ENCODE data around the gene PLCL2. TPM values are rescaled to one million over a fixed set of nuclear protein-coding genes. Genes with fewer than 3 reads are reported as not detected.

PLCL2 gene
- polyA plus RNA-seq, 4 donors = 14.7 to 18.3 (median 16.1) TPM

DNA sequence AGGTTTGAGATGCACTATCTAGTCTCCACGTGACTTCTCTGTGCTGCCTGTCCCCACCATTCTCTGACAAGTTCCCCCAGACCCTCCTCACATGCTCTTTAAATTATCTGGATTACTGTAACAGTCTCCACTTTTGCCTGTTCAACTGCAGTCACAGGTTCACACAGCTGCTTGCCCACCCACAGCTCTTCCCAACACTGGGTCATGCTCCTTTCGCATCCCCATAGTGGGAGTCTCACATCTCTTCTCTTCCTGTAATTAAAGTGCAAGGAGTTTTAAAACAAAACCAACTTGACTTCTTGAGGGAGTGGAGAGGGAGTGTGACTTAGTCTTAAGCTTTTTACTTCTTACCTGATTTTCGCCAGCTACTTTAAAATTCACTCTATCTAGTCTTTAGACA is 178.8 kb downstream of the PLCL2 start:
- peak in 2 of 4 donors; percentile 14 to 23 for DNase-seq (ENCODE audit: low read depth in 4 of 4, low spot score in 3 of 4)

DNA sequence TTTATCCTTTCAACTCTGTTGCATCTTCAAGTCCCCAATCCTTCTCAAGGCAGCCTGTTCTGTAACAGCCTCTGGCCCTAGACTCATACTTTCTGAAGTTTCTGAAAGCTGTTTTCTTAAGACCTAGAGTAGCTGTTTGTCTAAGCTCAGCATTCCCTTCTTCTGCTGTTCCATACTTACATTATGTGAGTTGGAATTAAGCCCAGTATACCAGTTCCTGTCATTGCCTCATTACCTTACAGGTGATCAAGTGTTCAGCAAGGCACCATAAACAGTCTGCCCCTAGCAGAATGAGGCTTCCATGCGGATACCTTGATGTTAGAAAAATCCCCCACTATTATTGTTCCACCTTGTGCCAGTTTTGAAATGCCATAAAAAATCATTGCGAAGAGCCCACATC is 180.6 kb downstream of the PLCL2 start:
- DNase-seq (ENCODE audit: low read depth in 4 of 4, low spot score in 3 of 4) = no peak

DNA sequence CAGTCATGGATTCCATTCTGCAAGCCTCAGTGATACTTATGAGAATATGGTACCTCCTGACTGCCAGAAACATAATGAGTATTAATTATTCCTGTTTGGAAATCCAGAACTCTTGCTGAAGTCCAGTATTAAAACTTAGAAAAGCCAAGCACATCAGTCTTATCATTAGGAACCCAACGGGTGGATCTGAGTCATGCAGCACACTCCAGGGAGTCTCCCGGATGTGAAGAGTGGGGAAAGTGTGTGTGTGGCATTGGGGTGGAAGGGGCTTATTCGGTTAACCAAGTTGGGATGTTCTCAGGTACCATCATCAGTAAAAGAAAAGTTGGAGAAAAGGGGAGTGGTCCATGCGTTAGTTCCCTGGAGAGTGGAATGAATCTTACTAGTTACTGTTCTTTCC is 181.1 kb downstream of the PLCL2 start:
- no peak for DNase-seq (ENCODE audit: low read depth in 4 of 4, low spot score in 3 of 4)

DNA sequence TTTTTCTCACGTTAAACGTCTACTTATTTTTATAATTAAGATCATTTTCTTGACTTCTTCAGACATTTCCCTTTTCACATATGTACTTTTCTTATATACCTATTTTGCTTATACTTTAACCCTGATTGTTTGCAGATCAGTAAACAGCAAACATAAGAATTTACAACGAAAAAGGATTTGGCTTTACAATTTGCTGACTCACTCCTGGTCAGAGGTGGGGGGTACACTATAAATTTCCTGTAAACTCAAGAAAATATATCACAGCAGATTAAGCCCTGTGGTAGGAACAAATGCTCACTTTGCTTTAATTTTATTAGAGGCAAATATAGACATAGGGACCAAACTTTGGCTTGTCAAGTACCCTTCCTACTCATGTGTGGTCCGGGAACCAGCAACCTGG is 185.0 kb downstream of the PLCL2 start:
- DNase-seq (ENCODE audit: low read depth in 4 of 4, low spot score in 3 of 4) = no peak

DNA sequence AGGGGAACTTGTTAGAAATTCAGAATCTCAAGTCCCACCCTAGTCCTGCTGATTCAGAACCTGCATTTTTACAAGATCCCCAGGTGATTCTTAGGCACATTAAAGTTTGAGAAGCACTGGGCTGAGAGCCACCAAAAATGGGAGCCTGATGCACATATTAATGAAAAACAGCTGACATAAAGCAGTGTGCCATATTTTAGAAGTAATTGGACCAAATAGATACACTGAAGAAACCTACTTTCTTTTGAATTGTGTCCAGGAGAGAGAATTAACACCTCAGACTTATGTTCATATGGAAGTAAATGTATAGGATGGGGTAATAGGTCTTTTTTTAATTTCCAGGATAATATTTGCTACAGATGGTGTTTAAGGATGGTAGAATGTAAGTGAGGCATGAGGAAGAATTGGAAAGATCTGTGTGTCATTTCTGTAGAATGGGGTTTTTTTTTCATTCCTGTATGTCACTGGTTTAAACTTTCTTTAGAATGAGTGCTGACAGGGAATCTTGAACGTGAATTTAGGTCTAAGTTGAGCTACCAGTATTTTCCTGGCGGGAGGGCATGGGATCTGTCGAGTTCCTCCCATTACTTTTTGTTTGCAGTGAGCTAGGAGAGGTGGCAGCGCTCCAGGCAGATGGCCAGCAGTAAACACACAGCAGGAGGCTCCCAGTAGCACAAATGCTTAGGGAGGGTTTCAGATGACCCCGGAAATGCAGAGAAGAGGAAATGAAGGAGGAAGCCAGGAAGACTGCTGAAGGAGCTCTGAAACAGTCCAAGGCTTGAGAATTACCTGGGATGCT is 185.6 kb downstream of the PLCL2 start:
- no peak for DNase-seq (ENCODE audit: low read depth in 4 of 4, low spot score in 3 of 4)

DNA sequence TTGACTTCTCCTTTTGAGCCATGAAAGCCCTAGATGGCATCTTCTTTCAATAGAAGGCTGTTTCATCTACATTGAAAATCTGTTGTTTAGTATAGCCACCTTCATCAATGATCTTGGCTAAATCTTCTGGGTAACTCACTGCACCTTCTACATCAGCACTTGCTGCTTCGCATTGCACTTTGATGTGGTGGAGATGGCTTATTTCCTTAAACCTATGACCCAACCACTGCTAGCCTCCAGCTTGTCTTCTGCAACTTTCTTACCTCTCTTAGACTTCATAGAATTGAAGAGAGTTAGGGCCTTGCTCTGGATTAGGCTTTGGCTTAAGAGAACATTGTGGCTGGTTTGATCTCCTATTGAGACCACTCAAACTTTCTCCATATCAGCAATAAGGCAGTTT is 189.8 kb downstream of the PLCL2 start:
- no peak for DNase-seq (ENCODE audit: low read depth in 4 of 4, low spot score in 3 of 4)

DNA sequence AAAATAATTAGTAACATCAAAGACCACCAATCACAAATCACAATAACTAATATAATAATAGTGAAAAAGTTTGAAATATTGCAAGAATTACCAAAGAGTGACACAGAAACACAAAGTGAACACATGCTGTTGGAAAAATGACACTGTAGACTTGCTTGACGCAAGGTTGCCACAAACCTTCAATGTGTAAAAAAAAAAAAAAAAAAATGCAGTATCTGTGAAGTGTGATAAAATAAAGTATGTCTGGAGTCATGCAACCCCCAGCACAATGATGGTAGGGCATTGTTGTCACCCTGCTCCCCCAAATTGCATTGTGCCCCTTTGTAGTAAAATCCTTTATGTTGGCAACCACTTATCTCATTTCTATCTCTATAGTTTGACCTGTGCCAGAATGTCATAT is 190.6 kb downstream of the PLCL2 start:
- no peak for DNase-seq (ENCODE audit: low read depth in 4 of 4, low spot score in 3 of 4)

DNA sequence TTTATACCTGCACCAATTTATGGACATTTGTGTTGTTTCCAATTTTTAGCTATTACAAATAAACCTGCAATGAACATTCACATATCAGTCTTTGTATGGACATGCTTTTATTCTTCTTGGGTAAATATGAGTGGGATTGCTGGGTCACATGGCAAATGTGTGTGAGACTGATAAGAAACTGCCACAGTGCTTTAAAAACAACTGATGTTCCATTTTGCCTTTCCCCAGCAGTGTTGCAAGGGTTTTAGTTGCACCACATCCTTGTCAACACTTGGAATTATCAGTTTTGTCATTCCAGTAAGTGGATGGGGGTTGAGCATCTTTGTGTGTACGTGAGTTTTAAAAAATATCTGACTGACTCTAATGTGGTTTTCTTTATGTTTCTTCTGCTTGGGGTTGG is 191.2 kb downstream of the PLCL2 start:
- no peak for DNase-seq (ENCODE audit: low read depth in 4 of 4, low spot score in 3 of 4)

DNA sequence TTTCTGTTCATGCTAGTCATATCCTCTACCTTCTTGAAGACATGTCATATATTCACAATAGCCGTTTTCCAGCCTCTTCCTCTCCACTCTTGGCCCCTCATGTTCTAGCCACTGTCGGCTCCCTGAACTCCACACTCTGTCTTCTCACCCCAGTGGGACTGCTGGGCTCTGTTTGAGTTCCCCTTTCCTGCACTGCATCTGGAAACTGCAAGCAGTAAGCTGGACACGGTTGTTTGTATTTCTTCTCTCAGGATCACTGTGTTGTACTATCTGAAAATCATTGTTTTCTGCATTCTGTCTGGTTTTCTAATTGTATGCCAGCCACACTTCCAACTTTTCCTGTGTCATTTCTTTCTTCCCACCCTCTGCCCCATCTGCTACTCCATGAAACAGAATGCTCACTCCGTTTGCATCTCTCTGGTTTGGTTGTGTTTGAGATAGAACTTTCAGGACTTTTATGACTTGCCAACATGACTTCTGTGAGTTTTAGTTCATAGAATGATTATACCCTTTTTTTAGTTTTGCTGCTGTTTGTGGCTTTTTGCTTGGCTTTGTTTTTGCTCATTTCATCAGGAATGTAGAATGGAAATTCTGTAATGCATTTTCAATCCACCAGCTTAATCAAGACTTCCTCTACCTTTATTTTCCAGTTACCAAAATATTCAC is 192.3 kb downstream of the PLCL2 start:
- DNase-seq (ENCODE audit: low read depth in 4 of 4, low spot score in 3 of 4) = no peak

DNA sequence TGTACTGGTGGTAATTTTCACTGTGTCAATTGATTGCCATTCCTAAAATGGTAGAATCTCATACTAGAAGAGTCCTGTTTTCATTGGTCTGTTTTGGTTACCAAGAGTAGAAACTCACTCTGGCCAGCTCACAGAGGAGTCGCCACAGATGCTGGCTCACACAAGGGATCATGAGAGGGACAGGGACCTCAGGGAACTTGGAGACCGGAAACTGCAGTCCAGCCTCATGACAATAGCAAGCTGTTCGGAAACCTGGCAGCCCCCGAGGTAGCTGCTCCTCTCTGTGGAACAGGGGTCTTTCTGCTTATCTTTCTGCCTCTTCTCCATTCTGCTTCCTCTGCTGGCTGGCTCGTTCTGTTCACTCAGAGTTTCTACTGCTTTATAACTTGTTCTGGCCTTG is 192.9 kb downstream of the PLCL2 start:
- DNase-seq (ENCODE audit: low read depth in 4 of 4, low spot score in 3 of 4) = peak in 1 of 4 donors; percentile 18

DNA sequence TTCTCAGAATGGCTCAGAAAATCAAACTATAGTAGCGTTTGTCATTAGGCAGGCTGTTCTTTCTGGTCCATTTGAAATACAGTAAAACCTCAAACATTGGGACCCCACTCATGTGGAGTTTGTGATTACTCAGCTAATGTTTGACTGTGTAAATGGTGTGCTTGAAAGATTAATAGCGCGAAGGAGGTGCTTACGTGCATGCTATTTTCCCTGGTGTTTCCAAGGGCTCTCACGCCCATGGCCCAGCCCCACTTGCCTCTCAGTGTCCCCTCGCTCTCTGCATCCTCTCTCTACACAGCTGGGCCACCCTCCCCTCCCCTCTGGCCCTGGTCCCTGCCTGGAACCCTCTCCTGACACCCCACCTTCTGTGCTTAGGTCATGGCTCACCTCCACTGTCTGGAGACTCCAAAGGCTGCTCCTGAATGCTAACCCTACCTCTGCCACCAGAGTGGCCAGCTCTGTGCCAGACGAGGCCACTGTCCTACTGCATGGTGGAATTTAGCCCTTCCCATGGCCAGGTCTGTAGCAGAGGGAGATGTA is 194.2 kb downstream of the PLCL2 start:
- DNase-seq (ENCODE audit: low read depth in 4 of 4, low spot score in 3 of 4) = no peak

DNA sequence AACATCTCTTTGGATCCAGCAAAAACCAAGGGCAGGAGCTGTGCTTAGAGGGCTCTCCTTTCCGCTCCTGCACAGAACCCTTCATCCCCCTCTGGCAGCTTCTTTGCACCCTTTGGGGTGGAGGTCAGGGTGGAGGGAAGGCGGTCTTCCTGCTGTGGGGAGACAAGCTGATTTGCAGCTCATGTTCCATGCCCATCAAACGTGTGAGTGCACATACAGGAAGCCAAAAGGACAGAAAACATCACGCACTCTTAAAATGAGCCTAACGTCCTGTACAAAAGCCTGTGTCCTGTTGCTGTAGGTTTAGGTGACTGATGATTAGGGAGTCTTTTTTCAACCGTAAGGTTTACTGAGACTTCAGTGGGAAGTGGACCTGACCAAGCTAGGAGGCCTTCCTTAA is 195.2 kb downstream of the PLCL2 start:
- DNase-seq (ENCODE audit: low read depth in 4 of 4, low spot score in 3 of 4) = no peak

DNA sequence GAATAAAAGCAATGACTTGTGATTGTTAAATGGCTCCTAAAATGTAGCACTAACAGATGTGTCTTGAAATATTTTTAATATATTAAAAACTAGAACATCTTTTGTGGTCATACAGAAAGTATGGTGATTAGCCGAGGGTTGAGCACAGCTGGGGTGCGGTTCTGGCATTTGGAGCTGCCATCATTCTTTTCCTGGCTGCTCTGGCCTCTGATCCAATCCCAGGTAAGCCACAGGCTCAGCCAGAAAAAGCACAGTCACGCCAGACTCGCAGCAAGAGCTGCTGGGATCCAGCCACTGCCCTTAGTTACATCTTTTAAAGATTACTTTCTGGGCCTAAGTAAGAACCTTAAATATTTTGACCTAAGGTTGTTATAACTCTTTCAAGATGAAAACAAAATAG is 196.8 kb downstream of the PLCL2 start:
- no peak for DNase-seq (ENCODE audit: low read depth in 4 of 4, low spot score in 3 of 4)

DNA sequence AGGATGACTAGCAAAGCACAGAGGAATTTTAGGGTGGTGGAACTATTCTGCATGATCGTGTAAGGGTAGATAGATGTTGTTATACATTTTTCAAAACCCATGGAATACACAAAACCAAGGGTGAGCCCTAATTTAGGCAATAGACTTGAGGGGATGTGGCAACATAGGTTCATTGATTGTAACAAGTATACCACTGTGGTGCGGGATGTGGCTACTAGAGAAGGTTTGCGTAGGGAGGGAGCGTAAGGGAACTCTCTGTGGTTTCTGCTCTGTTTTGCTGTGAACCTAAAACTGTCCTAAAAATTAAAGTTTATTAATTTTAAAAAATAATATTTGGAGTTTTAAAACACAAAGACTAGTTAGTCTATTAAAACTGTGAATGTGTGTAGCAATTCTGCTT is 202.8 kb downstream of the PLCL2 start:
- no peak for DNase-seq (ENCODE audit: low read depth in 4 of 4, low spot score in 3 of 4)

DNA sequence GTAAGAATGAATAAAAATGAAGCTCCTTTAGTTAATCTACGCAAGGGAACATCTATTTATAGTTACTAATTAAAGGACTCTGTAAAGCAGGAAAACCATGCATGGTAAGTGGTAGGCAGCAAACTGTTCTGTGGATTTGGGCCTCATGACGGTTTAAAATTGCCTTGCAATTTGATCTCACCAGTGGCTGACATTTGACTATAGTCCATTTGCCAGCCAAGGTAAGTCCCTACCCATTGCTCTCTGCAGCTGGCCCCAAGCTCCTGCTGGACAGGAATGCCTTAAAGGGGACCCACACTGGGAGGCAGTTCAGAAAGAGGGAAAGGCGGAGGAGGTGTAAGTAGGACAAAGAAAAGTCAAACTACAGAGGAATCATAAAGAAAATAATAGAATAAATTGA is 203.3 kb downstream of the PLCL2 start:
- DNase-seq (ENCODE audit: low read depth in 4 of 4, low spot score in 3 of 4) = no peak

DNA sequence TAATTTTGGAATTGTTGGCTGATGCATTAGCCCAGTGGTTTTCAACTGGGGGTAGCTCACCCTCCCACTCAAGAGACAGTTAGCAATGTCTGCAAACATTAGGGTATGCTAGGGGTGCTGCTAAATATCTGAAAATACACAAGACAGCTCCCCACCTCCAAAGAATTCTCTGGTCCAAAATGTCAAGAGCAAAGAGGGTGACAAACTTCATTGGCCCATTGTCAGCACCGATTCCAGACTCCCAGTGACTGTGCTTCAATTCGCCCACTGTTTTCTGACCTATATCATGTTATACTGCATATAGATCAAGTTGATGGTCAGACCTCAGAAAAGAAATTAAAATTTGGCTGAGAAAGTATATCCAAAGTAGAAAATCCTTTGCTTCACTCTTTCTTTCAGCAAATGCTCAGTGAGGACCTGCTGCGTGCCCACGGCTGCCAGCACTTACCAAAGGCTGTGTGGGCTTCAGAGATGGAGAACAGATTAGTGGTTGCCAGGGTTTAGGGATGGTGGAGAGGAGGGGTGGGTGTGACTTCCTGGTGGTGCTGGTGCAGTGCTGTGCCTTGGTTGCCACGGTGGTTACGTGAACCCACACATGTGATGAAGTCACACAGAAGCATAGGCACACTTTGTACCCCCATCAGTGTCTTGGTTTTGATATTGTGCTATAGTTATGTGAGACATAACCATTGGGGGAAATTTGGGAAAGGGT is 204.0 kb downstream of the PLCL2 start:
- DNase-seq (ENCODE audit: low read depth in 4 of 4, low spot score in 3 of 4) = no peak

DNA sequence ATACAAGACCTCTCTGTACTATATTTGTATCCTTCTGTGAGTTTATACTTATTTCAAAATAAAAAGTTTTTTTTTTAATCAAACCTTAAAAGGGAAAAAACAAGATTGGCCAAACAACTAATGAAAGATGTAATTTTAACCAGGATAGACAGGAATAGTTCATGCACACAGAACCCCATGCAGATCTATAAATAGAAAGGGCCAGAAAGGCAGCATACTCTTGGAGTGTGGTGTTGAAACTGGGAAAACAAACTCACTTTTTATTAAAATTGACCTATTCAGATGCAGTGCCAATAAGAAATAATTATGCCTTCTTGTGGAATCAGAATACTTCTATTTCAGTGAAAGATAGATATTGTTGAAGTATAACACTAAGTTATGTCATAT is 204.6 kb downstream of the PLCL2 start:
- no peak for DNase-seq (ENCODE audit: low read depth in 4 of 4, low spot score in 3 of 4)

DNA sequence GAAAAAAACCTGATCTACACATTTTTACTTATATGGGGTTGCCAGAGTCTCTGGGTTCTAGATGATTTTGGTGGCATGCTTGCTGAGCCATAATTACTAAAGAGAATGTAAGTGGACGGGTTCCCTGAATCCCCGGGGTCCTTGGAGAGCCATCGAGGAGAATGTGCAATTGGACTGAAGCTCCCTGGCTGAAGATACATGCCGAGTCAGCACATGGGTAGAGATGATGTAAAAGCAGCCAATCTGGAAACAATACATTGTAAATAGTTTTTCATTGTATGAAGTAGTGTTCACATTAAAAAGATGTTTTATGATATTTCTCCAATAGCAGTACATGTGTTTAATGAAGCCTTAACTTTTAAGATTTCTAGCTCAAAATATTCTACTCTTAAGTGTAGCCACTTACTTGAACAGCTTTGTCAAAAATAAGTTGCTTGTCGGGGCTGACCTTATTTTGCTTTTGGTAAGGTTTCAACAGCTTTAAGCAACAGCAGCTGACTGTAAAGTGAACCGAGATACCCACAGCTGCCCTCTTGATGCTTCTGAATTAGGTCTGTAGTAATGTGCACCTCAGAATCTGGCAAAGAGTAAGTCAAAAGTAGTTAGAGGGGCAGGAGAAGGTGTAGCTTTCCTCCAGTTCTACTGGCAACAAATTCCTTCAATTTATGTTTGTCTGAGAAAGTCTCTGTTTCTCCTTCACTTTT is 205.7 kb downstream of the PLCL2 start:
- DNase-seq (ENCODE audit: low read depth in 4 of 4, low spot score in 3 of 4) = no peak

DNA sequence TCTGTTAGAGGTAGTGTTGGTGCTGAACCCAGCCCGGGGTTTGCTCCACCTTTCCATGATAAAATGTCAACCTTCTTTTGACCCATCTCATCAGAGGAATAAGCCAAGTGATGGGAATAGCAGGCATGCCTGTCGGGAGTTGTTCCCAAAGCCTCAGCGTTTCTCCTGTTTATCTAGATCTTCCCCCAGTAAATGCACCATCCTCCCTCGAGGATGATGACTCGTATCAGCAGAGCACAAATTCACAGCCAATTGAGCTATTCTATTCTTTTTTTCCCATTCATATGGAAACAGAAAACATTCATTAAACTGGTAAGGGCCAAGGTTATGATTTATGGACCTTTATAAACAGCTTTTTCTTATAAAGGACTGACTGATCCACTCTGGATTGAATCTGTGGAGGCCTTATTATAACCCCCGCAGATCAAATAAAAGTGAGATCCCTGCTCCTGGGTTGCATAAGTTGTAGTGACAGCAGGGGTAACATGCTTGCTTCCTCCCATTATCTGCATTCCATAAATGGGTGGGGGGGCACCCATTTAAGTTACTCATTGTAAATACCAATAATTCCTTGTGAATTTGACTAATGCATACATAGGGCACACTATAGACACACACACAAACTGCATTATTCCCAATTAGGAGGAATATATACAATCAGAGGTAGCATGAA is 207.3 kb downstream of the PLCL2 start:
- DNase-seq (ENCODE audit: low read depth in 4 of 4, low spot score in 3 of 4) = no peak

DNA sequence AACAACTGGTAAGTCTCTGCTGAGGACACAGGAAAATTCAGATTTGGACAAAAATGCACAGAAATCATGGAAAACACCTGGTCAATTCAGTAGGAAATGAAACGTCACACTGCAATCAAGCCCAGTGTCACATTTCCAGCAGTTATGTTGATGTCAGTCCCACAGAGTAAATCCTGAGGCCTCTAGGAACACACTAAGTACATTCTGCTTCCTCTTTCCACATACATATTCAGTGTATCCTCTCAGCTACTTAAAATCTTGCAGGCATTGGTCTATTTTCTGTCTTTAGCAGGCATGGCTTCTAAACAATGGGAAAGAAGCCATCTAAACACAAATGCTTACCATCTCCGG is 207.8 kb downstream of the PLCL2 start:
- no peak for DNase-seq (ENCODE audit: low read depth in 4 of 4, low spot score in 3 of 4)
